Activated T-helper 1 cell treated with anti-CD3 and anti-CD28 coated beads, Interleukin-12 subunit alpha, Interleukin-12 subunit beta, Interleukin-2, Interleukin-4 antibody, amounts not matched to agents 30 ng/mL and 10 ng/mL and 1 ng/mL, durations not matched to agents 14 hours and 24 hours and 36 hours (primary cell): Measurements from ENCODE around the gene TECPR2. TPM values are rescaled to one million over a fixed set of nuclear protein-coding genes. Genes with fewer than 3 reads are reported as not detected.
A peak's percentile ranks its signal among the peaks of the same experiment; 100 is the strongest.
"Not testable (repeated sequence)": the region's sequence is repeated elsewhere in the genome, so short reads cannot be mapped to it uniquely, and the experiment has no call there.

Source experiments
- DNase-seq: peaks from one replicate; pipeline ENCODE4 v3.0.0; 2021; ENCODE audit warnings: low spot score
- H3K27ac Mint-ChIP-seq: one replicate; pipeline ENCODE4 v1.8.0; 2021; ENCODE audit warnings: mild to moderate bottlenecking, mixed read lengths
- H3K27me3 Mint-ChIP-seq: one replicate; pipeline ENCODE4 v1.8.0; 2022; ENCODE audit warnings: mild to moderate bottlenecking, moderate library complexity, mixed read lengths; ENCODE audit not compliant: insufficient read depth
- H3K36me3 Mint-ChIP-seq: one replicate; pipeline ENCODE4 v1.8.0; 2021; ENCODE audit warnings: low read depth, mixed read lengths
- H3K4me1 Mint-ChIP-seq: one replicate; pipeline ENCODE4 v1.8.0; 2021; ENCODE audit warnings: low read depth, mixed read lengths
- H3K4me3 Mint-ChIP-seq: one replicate; pipeline ENCODE4 v1.8.0; 2021; ENCODE audit warnings: mild to moderate bottlenecking, moderate library complexity, mixed read lengths
- H3K9me3 Mint-ChIP-seq: one replicate; pipeline ENCODE4 v1.8.0; 2021; ENCODE audit warnings: mixed read lengths
- intact Hi-C: fragments of 100-400 bp; cut with micrococcal nuclease; formaldehyde crosslinking; loops from one replicate; pipeline ENCODE4 v1.15.1; 2024
- total RNA-seq: library from RNA; stranded (reverse); gene quantifications from 2 replicates; pipeline ENCODE4 v1.2.3, GENCODE V29; 2022

The TECPR2 gene
- total RNA-seq, 1 donor from 2014 or later: 10.1 TPM

DNA sequence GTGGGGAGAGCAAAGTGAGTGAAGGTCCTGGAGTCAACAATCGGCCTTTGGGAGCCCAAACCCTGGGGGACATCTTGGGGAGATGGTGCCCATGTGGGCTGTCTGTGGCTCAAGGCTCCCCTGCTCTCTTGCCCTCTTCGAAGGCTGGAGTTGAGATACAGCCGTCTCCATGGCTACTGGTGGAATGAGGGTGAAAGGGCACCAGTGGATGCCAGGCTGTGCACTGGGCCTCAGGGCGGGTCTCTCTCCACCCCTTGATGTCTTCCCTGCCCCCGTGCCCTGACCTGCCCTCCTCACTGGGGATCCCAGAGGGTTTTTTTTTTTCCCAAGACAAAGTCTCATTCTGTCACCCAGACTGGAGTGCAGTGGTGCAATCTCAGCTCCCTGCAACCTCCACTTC lies 148.8 kb downstream of the TECPR2 start:
- Mint-ChIP-seq H3K36me3 (no peaks in the 10 kb centered on the region), H3K4me3 (no peak overlapping the region), H3K9me3 (no peaks in the 10 kb centered on the region), H3K27me3 (no peaks in the 10 kb centered on the region), H3K4me1 (peaks cover 14% of the 10 kb centered on the region), H3K27ac (no peak overlapping the region)
- intact Hi-C loops: loop anchor here (2.0 kb wide), 2 partner anchors 193 to 547 kb away; partner anchors contain the start of genes DYNC1H1 and ZNF839
- DNase-seq: no peak

DNA sequence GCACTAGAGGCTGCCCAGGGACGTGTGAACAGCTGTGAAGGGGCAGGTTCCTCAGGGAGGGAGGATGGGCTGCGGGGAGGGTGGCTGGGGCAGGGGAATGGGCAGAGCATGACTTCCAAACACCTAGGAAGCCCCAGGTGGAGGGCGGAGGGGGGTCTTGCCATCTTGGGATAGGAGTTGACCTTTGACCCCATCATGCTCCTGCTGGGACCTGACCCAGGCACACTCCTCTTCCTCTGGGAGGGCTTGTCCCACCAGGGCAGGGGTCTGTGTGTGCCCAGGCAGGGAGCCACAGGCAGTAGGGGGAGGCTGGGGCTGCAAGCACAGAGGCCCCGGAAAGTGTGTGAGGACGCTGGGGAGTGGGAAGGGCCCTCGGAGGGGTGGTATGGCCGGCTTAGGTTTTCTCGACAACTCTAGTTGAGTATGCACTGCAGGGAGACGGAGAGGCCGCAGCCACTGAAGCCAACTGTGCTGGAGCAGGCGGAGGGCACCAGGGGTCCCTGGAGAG lies 150.1 kb downstream of the TECPR2 start:
- Mint-ChIP-seq H3K9me3 (no peaks in the 10 kb centered on the region), H3K36me3 (no peaks in the 10 kb centered on the region), H3K27ac (no peak overlapping the region), H3K27me3 (no peaks in the 10 kb centered on the region), H3K4me3 (no peak overlapping the region), H3K4me1 (peaks cover 14% of the 10 kb centered on the region)
- no peak for DNase-seq
- intact Hi-C loops: no loop called here

DNA sequence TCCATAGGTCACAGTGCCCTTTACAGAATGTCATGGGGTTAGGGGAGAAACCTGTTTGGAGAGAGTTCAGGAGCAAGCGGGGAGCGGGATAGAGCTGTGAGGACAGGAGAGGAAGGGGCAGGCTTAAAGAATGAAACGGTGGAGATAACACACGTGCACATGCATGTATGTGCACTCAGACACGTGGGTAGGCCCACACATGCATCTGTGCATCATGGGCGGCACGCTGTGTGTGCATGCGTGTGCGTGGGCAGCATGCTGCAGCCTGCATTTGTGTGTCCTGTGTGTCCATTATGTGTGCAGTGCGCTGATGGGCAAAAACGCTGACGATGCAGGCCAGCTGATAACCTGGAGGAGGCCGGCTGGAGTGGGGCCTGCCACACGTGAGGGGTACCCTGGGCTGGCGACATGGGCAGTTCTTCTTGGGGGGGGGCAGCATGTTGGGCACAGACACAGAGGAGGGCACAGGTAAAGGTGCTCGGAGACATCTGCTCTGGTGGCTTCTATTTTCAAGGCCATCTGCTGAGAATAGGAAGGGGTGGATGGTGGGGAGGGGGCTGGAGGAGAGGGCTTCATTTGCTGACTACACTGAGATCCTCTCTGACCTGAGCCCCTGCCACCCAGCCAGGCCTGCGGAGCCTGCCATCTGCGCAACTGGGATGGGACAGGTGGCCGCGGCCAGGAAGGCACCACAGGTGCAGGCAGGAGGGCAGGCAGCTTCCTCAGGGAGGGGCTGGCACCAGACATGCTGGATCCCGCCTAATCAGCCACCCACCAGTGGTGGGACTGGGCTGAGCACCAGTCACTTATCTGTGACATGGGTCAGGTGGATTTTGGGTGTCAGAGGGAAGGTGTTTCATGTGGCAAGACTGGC lies 151.4 kb downstream of the TECPR2 start:
- DNase-seq: no peak
- Mint-ChIP-seq H3K36me3 (no peaks in the 10 kb centered on the region), H3K27ac (no peak overlapping the region), H3K27me3 (peaks cover 3% of the 10 kb centered on the region), H3K9me3 (no peaks in the 10 kb centered on the region), H3K4me1 (peaks cover 9% of the 10 kb centered on the region), H3K4me3 (no peak overlapping the region)
- intact Hi-C loops: no loop called here

DNA sequence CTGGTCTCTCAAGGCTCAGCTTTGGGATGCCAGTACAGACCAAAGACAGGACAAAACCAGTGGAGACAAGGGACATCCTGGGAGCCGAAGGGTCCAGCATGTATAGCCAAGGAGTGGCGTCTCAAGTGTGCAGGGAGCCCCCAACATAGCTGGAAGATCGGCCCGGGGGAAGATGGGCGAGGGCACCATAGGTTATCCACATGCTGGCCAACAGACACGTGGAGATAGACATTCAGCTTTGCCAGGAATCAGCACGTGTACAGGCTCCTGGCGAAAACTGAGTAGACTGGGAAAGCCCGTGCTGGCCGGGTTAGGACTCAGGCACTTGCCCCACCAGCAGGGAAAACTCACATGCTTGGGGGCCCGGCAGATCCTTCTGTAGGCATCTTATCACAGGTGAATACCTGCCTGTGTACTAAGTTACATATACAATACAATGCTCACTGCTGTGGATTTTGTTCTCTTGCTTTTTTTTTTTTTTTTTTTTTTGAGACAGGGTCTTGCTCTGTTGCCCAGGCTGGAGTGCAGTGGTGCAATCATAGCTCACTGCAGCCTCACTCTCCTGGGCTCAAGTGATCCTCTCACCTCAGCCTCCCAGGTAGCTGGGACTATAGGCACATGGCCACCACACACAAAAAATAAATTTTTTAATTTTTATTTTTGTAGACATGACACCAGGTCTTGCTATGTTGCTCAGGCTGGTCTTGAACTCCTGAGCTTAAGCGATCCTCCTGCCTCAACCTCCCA lies 152.4 kb downstream of the TECPR2 start:
- Mint-ChIP-seq H3K4me1 (peaks cover 8% of the 10 kb centered on the region), H3K27me3 (peaks cover 9% of the 10 kb centered on the region), H3K4me3 (peak overlapping the region; percentile 3), H3K27ac (no peak overlapping the region), H3K36me3 (no peaks in the 10 kb centered on the region), H3K9me3 (no peaks in the 10 kb centered on the region)
- intact Hi-C loops: loop anchor here (5.0 kb wide), 1 partner anchor 813 kb away; no protein-coding TSS in a partner anchor
- DNase-seq: no peak

DNA sequence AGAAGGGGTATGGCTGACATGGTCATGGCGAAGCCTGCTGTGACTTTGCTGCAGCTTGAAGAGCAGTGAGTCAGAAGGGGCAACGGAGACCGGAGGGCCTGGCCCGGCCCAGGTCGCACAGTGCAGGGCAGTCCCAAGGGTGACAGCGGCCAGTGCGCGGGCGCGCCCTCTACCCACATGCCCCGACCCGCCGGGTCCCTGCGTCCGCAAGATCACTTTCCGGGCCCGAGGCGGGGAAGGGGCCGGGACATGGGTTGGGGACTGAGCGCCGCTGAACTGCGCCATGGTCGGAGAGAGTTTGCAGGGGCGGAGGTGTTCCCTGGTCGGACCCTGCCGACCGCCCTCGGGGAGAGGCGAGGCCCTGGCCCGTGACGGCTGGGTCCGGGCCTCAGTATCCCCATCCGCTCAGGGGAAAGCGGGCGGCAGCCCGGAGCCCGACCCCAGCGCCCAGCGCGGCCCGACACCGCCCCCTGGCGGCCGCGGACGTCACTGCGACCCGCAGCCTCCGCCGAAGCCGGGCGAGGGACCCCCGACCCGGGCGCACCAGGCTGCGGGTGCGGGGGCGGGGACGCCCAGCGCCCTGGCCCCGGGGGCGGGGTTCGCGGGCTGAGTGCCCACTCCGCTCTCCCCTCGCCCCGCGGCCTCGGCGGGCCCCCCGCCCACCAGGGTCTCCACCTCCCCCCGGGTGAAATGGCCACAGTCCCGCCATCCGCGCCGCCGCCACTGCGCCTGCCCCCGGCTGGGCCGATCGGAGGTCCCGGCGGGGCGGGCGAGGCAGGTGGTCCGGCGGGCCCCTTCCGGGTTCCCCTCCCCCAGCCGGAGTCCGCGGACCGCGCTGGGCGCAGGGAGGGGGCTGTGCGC lies 154.0 kb downstream of the TECPR2 start:
- Mint-ChIP-seq H3K4me1 (no peaks in the 10 kb centered on the region), H3K4me3 (peak overlapping the region; percentile 82), H3K27me3 (peaks cover 9% of the 10 kb centered on the region), H3K27ac (peak overlapping the region; percentile 61), H3K9me3 (no peaks in the 10 kb centered on the region), H3K36me3 (no peaks in the 10 kb centered on the region)
- DNase-seq: peak; percentile 59
- intact Hi-C loops: loop anchor here (1.0 to 5.0 kb wide), 6 partner anchors 8 to 814 kb away; partner anchors contain the start of genes CINP, RCOR1 and TECPR2

DNA sequence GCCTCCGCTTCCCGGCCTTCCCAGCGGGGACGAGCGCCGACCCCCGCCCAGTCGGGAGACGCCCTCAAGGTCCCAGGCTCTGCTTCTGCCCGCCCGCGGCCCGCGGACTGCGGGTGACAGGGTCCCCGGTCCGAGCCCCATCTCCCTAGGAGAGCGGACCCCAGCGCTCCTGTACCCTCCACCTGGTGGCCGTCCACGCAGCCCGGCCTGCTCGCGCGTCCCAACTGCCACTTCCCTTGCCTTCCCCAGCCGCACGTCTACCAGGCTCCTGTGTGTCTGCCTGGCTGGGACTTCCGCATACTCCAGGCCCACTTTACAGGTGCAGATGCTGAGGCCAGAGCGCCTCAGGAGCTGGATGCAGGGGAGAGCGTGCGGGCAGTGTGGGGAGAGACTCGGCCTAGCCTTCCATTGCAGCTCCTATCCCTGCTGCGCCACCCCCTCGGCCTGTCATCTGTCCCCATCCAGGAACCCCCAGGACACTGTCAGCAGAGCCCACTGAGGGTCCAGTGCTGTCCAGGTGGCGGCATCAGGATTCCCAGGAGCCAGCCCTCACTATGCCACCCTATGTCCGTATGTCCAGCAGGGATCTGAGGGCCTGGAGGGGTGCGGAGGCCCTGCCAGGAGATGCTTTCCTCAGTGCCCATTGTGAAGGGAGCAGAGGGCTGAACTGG lies 154.8 kb downstream of the TECPR2 start:
- Mint-ChIP-seq H3K4me1 (no peaks in the 10 kb centered on the region), H3K27me3 (peaks cover 9% of the 10 kb centered on the region), H3K4me3 (peak overlapping the region; percentile 80), H3K27ac (peak overlapping the region; percentile 18), H3K9me3 (no peaks in the 10 kb centered on the region), H3K36me3 (no peaks in the 10 kb centered on the region)
- intact Hi-C loops: loop anchor here (1.0 to 5.0 kb wide), 4 partner anchors 75 to 815 kb away; partner anchors contain the start of genes CINP, RCOR1 and TECPR2
- no peak for DNase-seq

DNA sequence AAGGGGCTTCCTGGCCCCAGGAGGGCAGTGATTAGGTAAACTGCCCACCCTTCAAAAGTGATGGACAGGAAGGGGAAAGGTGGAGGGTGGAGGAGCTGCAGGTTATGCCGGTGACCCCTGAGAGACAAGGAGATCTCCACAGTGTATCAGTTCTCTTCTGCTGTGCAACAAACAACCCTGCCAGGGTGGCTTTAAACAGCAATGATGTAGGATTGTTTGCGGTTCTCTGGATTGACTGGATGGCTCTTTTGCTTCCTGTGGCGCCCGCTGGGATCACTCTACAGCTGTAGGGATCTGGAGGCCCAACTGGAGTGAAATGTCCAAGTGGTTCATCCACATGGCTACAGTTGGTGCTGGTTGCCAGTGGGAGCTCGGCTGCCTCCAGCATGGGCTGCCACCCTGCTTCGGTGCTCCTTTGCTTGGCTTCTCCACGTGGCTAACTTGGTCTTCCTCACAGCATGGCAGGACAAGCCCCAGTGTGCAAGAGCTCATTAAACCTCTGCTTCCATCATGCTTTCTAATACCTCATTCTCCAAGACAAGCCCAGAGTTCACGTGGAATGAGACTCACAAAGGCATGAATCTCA lies 155.4 kb downstream of the TECPR2 start:
- peak overlapping the region; percentile 80 for H3K4me3 Mint-ChIP-seq
- intact Hi-C loops: loop anchor here (5.0 kb wide), 1 partner anchor 816 kb away; no protein-coding TSS in a partner anchor
- no peaks in the 10 kb centered on the region for H3K36me3 Mint-ChIP-seq
- peaks cover 11% of the 10 kb centered on the region for H3K27me3 Mint-ChIP-seq
- H3K27ac Mint-ChIP-seq: peak overlapping the region; percentile 40
- H3K9me3 Mint-ChIP-seq: no peaks in the 10 kb centered on the region
- DNase-seq: no peak
- peaks cover 6% of the 10 kb centered on the region for H3K4me1 Mint-ChIP-seq

DNA sequence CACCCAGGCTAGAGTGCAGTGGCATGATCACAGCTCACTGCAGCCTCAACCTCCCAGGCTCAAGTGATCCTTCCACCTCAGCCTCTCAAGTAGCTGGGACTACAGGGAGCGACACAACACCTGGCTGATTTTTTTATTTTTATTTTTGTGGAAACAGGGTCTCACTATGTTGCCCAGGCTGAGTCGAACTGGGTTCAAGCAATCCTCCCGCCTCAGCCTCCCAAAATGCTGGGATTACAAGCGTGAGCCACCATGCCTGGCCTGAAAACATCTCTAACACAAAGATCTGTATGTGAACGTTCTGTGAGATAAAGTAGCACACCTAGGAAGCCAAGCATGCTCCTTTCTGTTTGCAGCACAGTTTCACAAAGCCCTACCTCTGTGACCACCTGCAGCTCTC lies 157.0 kb downstream of the TECPR2 start:
- H3K27ac Mint-ChIP-seq, H3K4me3 Mint-ChIP-seq, H3K9me3 Mint-ChIP-seq, H3K36me3 Mint-ChIP-seq, DNase-seq: not testable (repeated sequence)
- intact Hi-C loops: loop anchor here (5.0 to 10.0 kb wide), 5 partner anchors 255 to 817 kb away; partner anchors contain the start of genes EIF5 and TRAF3
- peaks cover 14% of the 10 kb centered on the region for H3K4me1 Mint-ChIP-seq
- H3K27me3 Mint-ChIP-seq: peaks cover 11% of the 10 kb centered on the region

DNA sequence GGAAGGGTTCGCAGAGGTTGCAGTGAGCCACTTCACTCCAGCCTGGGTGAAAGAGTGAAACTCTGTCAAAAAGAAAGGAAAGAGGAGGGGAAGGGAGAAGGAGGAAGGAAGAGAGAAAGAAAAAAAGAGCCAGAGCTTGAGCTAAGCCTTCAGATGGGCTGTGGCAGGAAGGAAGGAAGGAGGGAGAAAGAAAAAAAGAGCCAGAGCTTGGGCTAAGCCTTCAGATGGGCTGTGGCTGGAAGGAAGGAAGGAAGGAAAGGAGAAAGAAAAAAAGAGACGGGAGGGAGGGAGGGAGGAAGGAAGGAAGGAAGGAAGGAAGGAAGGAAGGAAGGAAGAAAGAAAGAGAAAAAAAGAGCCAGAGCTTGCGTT lies 160.4 kb downstream of the TECPR2 start:
- Mint-ChIP-seq H3K27me3 (peaks cover 11% of the 10 kb centered on the region), H3K36me3 (no peaks in the 10 kb centered on the region), H3K9me3 (no peaks in the 10 kb centered on the region), H3K4me3 (peak overlapping the region; percentile 70), H3K27ac (peak overlapping the region; percentile 76), H3K4me1 (peaks cover 27% of the 10 kb centered on the region)
- intact Hi-C loops: loop anchor here (5.0 to 10.0 kb wide), 4 partner anchors 252 to 809 kb away; partner anchors contain the start of genes EIF5 and TRAF3
- DNase-seq: no peak

DNA sequence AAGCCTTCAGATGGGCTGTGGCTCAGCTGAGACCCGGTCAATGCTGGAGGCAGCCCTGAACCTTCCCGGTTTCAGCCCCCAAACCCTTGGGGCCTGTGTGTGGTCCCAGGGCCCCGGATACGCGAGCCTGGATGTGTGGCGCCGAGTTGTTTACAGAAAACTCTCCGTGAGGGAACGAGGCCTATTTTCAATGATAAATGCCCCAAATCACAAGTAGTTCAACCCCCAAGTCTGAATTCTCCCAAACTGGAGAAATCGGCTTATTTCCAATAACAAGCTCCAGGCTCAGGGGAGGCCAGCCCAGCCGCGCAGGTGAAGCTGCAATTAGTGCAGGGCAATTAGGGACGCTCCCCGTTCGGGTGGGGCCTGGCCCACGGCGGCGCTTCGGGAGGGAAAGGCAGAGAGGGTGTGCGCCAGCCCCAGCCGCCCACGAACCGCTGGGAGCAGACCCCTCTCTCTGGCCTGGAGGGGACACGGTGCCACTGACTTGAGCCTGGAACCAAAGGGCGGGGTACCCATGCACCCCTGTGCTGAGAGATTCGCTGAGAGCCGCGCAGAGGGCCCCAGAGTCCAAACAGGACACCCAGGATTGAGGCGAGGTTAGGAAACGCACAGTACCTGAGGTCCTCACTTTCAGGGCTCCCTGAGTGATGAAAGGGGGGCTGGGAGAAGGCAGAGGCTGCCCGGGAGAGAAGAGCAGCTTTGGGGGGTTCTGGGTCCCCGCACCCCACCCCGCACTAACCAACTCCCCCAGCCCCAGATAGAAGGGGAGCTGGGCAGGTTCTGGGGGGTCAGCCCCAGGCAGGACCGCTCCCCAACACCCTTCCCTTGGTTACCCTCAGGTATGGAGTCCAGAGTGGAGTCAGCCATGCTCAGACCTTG lies 161.1 kb downstream of the TECPR2 start:
- no peak overlapping the region for H3K27ac Mint-ChIP-seq
- intact Hi-C loops: loop anchor here (1.0 to 10.0 kb wide), 9 partner anchors 8 to 808 kb away; partner anchors contain the start of genes EIF5, RCOR1 and TRAF3
- peaks cover 27% of the 10 kb centered on the region for H3K4me1 Mint-ChIP-seq
- no peaks in the 10 kb centered on the region for H3K9me3 Mint-ChIP-seq
- DNase-seq: no peak
- H3K4me3 Mint-ChIP-seq: peak overlapping the region; percentile 70
- H3K27me3 Mint-ChIP-seq: peaks cover 8% of the 10 kb centered on the region
- H3K36me3 Mint-ChIP-seq: no peaks in the 10 kb centered on the region
